GM12873 (cell line): ENCODE measurements around the gene GPC3.

Experiments used
- CTCF ChIP-seq: IDR thresholded peaks from 2 replicates; pipeline ENCODE4 v1.5.1; 2012; ENCODE audit warnings: low read depth, mild to moderate bottlenecking, moderate library complexity, low read length, control low read depth; ENCODE audit not compliant: insufficient read depth; ENCODE audit errors: missing control alignments

The GPC3 gene

GRCh38 chrX:133490955-133491354 lies 494.4 kb downstream of the GPC3 start:
- TF ChIP-seq CTCF: no peak
